Measurements from ENCODE around the gene FLRT2.

GRCh38 chr14:85644211-85644610 lies 114.3 kb downstream of the FLRT2 start:
- TF ChIP-seq CTCF (conservative IDR thresholded peaks at IDR 0.05) (no peak), EZH2 (IDR thresholded peaks at IDR 0.05; ENCODE audit: low read depth) (no peak)
